ENCODE measurements around the gene AXIN1.
A peak's percentile ranks its signal among the peaks of the same experiment; 100 is the strongest.
"Not testable (repeated sequence)": the region's sequence is repeated elsewhere in the genome, so short reads cannot be mapped to it uniquely, and the experiment has no call there.

AXIN1 gene

GRCh38 chr16:280005-280460 lies 72.5 kb downstream of the AXIN1 start:
- DNase-seq = no peak

DNA sequence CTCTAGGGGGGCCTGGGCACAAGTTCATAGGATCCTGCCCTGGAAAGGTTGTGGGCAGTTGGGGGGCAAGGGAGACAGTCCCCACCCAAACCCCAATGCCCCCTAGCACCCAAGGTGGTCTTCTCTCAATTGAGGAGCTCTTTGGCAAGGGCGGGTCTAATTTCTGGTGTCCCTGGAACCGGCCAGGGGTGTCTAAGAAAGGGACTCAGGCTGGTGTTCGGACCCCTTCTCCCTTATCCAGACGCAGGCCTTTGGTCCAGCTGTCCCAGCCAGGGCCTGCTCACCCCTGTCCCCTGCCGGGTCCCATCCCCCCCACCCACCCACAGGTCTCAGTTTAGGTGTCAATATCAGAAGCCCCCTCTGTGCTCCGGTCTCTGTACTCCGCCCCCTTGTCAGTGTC lies 73.0 kb downstream of the AXIN1 start:
- DNase-seq = no peak

GRCh38 chr16:278863-279366 lies 73.6 kb downstream of the AXIN1 start:
- peak; percentile 62 for DNase-seq

GRCh38 chr16:276426-277077 lies 76.0 kb downstream of the AXIN1 start:
- DNase-seq = no peak

- DNase-seq = no peak
Observed at GRCh38 chr16:275786-276232, 76.7 kb downstream of the AXIN1 start, which contains the start of gene RGS11. RGS11 (minus strand) TSS chr16:275944; CDS start chr16:275911, 33 bp downstream.

GRCh38 chr16:275041-275641 lies 77.4 kb downstream of the AXIN1 start:
- no peak for DNase-seq

DNA sequence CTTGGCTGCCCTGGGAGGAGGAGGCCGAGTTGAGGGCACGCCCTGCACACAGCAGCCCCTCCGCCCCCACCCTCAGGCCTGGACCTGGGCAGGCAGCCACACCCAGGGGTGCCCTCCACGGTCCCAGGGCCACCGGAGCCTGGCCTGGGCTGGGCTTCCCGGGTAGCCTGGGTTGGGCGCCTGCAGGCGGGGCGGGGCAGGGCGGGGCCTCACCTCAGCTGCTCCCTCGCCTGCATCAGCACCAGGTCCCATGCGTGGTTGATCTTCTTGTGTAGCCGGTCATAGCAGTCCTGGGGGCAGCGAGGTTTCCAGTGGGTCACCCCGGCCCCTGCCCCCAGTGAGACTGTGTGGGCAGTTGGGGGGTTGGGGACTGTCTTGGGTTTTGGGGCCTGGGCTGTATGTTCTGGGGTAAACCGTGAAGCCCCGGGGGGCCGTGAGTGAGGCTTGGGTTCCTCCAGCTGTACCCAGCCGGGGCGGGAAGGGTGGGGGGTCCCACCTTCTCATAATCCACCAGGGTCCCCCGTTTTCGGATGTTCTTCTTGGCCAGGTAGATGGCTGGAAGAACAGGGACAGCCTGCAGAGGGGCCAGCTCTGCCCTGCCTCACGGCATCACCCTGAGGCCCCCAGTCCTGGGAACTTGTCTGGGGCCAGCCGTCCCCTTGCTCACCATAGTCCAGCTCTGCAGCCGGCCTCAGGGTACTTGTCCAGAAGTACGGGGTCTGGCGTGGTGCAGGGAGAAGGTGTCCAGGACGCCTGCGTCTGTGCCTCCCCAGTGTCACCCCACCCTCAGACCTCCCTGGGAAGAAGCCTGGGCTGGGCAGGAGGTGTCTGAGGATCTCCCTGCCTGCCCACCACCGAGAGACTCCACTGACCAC lies 78.7 kb downstream of the AXIN1 start:
- DNase-seq = no peak

GRCh38 chr16:272633-273546 lies 79.6 kb downstream of the AXIN1 start:
- DNase-seq = no peak

GRCh38 chr16:270381-271255 lies 81.9 kb downstream of the AXIN1 start:
- no peak for DNase-seq

GRCh38 chr16:269061-269796 lies 83.3 kb downstream of the AXIN1 start:
- no peak for DNase-seq

DNA sequence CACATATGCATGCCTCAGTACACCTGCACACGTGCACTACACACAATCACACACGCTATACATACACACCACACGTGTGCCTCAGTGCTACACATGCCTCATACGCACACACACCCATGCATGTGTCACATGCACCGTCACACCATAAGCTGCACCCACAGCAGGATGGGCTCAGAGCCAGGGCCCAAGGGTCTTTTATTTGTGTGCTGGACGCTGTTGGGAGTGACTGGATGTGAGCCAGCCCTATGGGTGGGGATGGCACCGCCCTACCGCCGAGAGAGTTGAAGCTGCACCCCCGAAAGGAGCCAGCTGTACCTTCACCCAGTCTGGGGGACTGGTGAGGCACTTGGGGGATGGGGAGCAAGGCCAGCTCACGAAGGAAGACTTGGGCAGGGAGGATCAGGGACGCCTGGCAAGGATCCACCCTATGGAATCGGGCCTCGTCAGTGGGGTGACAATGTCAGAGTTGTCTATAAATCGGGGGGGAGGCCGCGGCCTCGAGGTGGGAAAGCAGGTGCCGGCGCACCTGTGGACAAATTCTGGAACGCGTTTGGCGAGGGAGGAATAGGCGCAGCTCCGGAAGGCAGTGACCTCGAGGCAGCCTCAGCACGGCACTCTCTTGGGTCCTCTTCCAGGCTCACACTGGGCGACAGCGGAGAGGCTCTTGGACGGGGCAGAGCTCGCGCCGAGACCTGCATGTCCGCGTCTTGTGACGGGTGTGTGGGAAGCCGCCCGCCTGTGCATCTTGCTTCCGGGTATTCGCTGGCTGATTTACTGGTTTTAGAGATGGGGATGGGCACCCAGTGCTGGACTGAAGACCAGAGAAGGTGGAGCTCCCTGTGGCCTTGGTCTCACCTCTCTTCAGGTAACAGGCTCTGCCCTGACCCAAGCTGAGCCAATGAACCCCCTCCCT lies 84.1 kb downstream of the AXIN1 start:
- DNase-seq = no peak

GRCh38 chr16:267562-267961 lies 85.0 kb downstream of the AXIN1 start:
- DNase-seq = not testable (repeated sequence)

GRCh38 chr16:266258-267164 lies 86.0 kb downstream of the AXIN1 start:
- no peak for DNase-seq

GRCh38 chr16:265711-266110 lies 86.8 kb downstream of the AXIN1 start:
- no peak for DNase-seq

- no peak for DNase-seq
Observed at GRCh38 chr16:265002-265529, 87.5 kb downstream of the AXIN1 start.

DNA sequence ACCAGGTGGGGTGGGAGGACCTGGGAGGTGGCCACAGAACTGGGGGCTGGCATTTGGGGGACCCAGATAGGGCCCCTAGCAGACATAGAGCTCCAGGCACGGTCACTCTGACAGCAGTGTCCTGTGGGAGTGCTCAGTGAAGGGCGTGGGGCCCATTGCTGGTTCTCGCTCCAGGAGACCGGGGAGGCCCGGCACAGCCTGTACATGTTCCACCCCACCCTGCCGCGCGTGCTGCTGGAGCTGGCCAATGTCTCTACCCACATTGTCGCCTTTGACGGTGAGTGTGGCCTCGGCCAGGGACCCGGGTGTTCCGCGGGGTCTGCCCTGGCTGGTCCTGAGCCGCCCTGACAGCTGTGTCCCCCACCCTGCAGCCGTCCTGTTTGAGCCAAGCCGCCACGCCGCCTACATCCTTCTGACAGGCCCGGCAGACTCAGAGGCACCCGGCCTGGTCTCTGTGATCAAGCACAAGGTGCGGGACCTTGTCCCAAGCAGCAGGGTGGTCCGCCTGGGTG lies 88.0 kb downstream of the AXIN1 start:
- DNase-seq = no peak

DNA sequence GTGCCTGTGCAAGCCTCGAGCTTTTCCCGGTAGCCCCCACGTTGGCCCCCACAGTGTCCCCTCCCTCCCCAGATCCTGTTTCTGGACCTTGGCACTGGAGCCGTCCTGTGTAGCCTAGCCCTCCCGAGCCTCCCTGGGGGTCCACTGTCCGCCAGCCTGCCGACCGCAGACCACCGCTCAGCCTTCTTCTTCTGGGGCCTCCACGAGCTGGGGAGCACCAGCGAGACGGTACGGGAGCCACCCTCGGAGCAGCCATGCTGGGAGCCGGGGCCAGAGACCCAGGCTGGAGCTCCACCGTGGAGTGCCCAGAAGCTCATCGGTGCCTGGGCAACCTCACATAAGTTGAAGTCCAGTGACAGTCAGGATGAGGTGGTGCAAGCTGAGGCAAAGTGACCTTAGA lies 88.6 kb downstream of the AXIN1 start:
- no peak for DNase-seq
